GM10248 (cell line): ENCODE results near the gene CCER1.

Experiments used
- CTCF ChIA-PET: fragments of 300-600 bp; sonication (Branson Sonifier 250); formaldehyde crosslinking; extraction: SDS; loops from one replicate; lab custom pipeline; 2021; ENCODE audit warnings: antibody characterized with exemption; lab: Yijun Ruan, JAX
- POLR2A ChIA-PET: fragments of 350-650 bp; sonication (Branson Sonifier 250); formaldehyde crosslinking; extraction: SDS; loops from one replicate; lab custom pipeline; 2020; ENCODE audit warnings: antibody characterized with exemption; lab: Yijun Ruan, JAX
- DNase-seq: peaks from one replicate; pipeline ENCODE4 v3.0.0; 2012; ENCODE audit errors: extremely low spot score
- CTCF ChIP-seq: IDR thresholded peaks from 2 replicates; pipeline ENCODE4 v1.5.1; 2012; ENCODE audit warnings: mild to moderate bottlenecking, low read depth; ENCODE audit errors: extremely low read depth, missing control alignments, control extremely low read depth

The CCER1 gene

GRCh38 chr12:90954428-90954827 lies 548 bp downstream of the CCER1 start:
- POLR2A ChIA-PET = no interaction called here
- no peak for TF ChIP-seq CTCF
- no peak for DNase-seq
- CTCF ChIA-PET = interaction anchor here (1.0 kb wide), 1 partner anchor 14 kb away, joined by 3 read pairs; no protein-coding TSS in a partner anchor

GRCh38 chr12:90953956-90954421 lies 987 bp downstream of the CCER1 start:
- ChIA-PET CTCF (interaction anchor here (1.0 kb wide), 1 partner anchor 14 kb away, joined by 3 read pairs; no protein-coding TSS in a partner anchor), POLR2A (no interaction called here)
- DNase-seq = no peak
- TF ChIP-seq CTCF = peak; percentile 17

GRCh38 chr12:90951432-90952105 lies 3.4 kb downstream of the CCER1 start:
- POLR2A ChIA-PET = no interaction called here
- CTCF ChIA-PET = interaction anchor here (0.8 to 0.9 kb wide), 2 partner anchors 11 to 302 kb away, joined by 3 read pairs; no protein-coding TSS in a partner anchor
- no peak for DNase-seq
- no peak for TF ChIP-seq CTCF

GRCh38 chr12:90947869-90948268 lies 7.1 kb downstream of the CCER1 start:
- CTCF ChIA-PET = interaction anchor here (1.5 kb wide), 1 partner anchor 12 kb away, joined by 4 read pairs; no protein-coding TSS in a partner anchor
- POLR2A ChIA-PET = no interaction called here
- no peak for DNase-seq
- no peak for TF ChIP-seq CTCF

GRCh38 chr12:90945070-90945649 lies 9.8 kb downstream of the CCER1 start:
- ChIA-PET POLR2A (no interaction called here), CTCF (interaction anchor here (0.7 to 3.4 kb wide), 11 partner anchors 9 to 1935 kb away, joined by 3 to 15 read pairs (median 4); no protein-coding TSS in a partner anchor)
- TF ChIP-seq CTCF = peak; percentile 42
- DNase-seq = peak; percentile 26

GRCh38 chr12:90943255-90943654 lies 11.7 kb downstream of the CCER1 start:
- DNase-seq = no peak
- ChIA-PET CTCF (interaction anchor here (1.9 kb wide), 1 partner anchor 165 kb away, joined by 7 read pairs; no protein-coding TSS in a partner anchor), POLR2A (no interaction called here)
- TF ChIP-seq CTCF = no peak
